SKM-1 treated with dmso at 0.1 percent for 144 hours (cell line): ENCODE results near the gene ZMYND8.

Source experiments
- DNase-seq: peaks from one replicate; lab custom pipeline; 2025; ENCODE audit not compliant: unreplicated experiment; lab: John Stamatoyannopoulos, UW

ZMYND8 gene

GRCh38 chr20:47232518-47232917, 124.0 kb downstream of the ZMYND8 start:
- DNase-seq = no peak

GRCh38 chr20:47231382-47232039, 125.0 kb downstream of the ZMYND8 start:
- no peak for DNase-seq

- no peak for DNase-seq
Measured at GRCh38 chr20:47230811-47231256, 125.7 kb downstream of the ZMYND8 start.

- no peak for DNase-seq
Measured at GRCh38 chr20:47228654-47229053, 127.8 kb downstream of the ZMYND8 start.

GRCh38 chr20:47227576-47227975, 128.9 kb downstream of the ZMYND8 start:
- no peak for DNase-seq

GRCh38 chr20:47227119-47227518, 129.4 kb downstream of the ZMYND8 start:
- DNase-seq = no peak

GRCh38 chr20:47225458-47225857, 131.0 kb downstream of the ZMYND8 start:
- DNase-seq = no peak

- no peak for DNase-seq
Measured at GRCh38 chr20:47224857-47225256, 131.6 kb downstream of the ZMYND8 start.

GRCh38 chr20:47224300-47224791, 132.2 kb downstream of the ZMYND8 start:
- no peak for DNase-seq

GRCh38 chr20:47223896-47224295, 132.6 kb downstream of the ZMYND8 start:
- DNase-seq = no peak

GRCh38 chr20:47222468-47223119, 133.9 kb downstream of the ZMYND8 start:
- no peak for DNase-seq

GRCh38 chr20:47221036-47221625, 135.4 kb downstream of the ZMYND8 start:
- no peak for DNase-seq

- DNase-seq = peak; percentile 21
Measured at GRCh38 chr20:47220161-47220582, 136.3 kb downstream of the ZMYND8 start.

GRCh38 chr20:47217482-47218446, 138.7 kb downstream of the ZMYND8 start:
- DNase-seq = no peak

- no peak for DNase-seq
Measured at GRCh38 chr20:47216819-47217410, 139.6 kb downstream of the ZMYND8 start.

GRCh38 chr20:47215653-47216397, 140.7 kb downstream of the ZMYND8 start:
- DNase-seq = no peak

GRCh38 chr20:47213966-47214365, 142.5 kb downstream of the ZMYND8 start:
- no peak for DNase-seq

- no peak for DNase-seq
Measured at GRCh38 chr20:47212606-47213207, 143.8 kb downstream of the ZMYND8 start.

GRCh38 chr20:47211036-47211435, 145.5 kb downstream of the ZMYND8 start:
- DNase-seq = no peak
